VCaP (cell line): Measurements from ENCODE around the gene ARHGEF7.

ENCODE experiments used
- H3K27ac ChIP-seq: fragments of 450-650 bp; 2 replicates; pipeline ENCODE4 v1.5.1; 2017
- CTCF ChIP-seq: fragments of 450-650 bp; conservative IDR thresholded peaks from 2 replicates; pipeline ENCODE4 v1.5.1; 2017; ENCODE audit warnings: mild to moderate bottlenecking, moderate library complexity

The ARHGEF7 gene

GRCh38 chr13:111317042-111317550, 202.0 kb downstream of the ARHGEF7 start:
- no peak for TF ChIP-seq CTCF
- no peak overlapping the region for H3K27ac ChIP-seq

- H3K27ac ChIP-seq = no peak overlapping the region
- TF ChIP-seq CTCF = no peak
Measured at GRCh38 chr13:111317571-111318345, 202.6 kb downstream of the ARHGEF7 start.

DNA sequence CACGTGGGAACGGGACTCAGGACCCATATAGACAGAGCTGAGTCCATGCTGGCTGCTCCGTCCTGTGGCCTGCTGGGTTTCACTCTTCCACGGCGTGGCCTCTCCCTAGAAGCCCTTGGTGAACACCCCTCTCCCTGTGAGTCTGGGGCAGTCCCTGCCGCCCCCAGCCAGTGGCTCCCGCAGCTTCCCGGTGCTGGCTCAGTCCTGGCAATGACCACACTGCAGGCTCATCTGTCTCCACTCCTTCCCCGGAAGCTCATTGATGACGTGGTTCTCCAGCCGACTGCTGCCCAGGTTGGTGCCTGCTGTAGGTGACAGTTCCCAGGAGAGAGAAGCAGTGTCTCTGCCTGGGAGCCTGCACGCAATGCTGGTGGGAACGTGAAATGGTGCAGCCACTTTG, 203.3 kb downstream of the ARHGEF7 start:
- H3K27ac ChIP-seq = no peak overlapping the region
- no peak for TF ChIP-seq CTCF

GRCh38 chr13:111319521-111319920, 204.4 kb downstream of the ARHGEF7 start:
- TF ChIP-seq CTCF = 0 out of 2 replicates have a peak, but pooled peaks have one; percentile 1
- H3K27ac ChIP-seq = no peak overlapping the region

DNA sequence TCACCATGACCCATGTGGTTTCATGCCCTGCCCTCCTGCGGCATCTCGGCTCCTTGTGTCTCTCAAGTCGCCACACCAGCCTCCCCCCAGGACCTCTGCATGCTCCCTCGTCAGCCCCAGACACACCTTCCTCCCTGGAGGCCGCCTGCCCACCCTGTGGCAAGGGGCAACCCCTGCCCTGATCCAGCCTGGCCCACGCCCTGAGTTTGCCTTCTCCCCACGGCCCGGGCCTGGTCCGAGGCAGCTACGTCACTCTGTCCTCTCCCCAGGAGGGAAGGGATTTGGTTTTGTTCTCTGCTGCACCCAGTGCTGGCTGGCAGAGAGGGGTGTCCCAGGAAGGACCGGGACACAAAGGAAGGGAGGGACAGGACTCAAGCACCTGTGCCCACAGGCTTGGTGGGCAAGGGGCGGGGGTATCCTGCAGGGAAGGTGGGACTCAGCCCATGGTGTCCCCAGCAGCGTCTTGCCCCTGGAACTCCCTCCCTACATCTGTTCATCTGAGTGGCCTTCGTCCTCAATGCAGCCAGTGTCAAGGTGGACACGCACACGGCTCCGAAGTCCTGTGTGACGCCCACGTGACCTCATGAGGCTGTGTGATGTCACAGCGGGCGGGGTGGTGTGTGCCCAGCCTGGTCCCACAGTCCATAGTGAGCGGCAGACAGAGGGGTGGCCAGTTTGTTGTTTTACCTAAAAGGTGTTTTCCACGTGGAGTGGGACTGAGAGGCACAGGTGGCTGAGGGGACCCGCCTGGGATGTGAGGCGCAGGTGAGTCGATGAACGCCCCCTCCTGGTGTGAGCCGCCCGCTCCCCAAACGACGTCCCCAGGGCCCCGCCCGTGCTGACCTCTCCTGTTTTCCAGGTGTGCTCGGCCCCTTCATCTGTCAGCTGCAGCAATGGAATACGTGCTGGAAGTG, 205.1 kb downstream of the ARHGEF7 start, which contains the start of gene TEX29:
TEX29 (plus strand) TSS at position 645 of the 914 bp plus-strand sequence; CDS start at position 894, 249 bp downstream.
- TF ChIP-seq CTCF = 0 out of 2 replicates have a peak, but pooled peaks have one; percentile 0
- H3K27ac ChIP-seq = no peak within 1 kb of the TSS

GRCh38 chr13:111322001-111322915, 207.1 kb downstream of the ARHGEF7 start:
- no peak overlapping the region for H3K27ac ChIP-seq
- TF ChIP-seq CTCF = no peak
